Fibroblast of lung (primary cell): Measurements from ENCODE around the gene FADS6. TPM values are rescaled to one million over a fixed set of nuclear protein-coding genes. Genes with fewer than 3 reads are reported as not detected.

ENCODE experiments used
- DNase-seq, 2 donors: peaks; one replicate each; pipeline versions ENCODE4 v3.0.0 to v3.0.0-alpha.2; 2010; ENCODE audit warnings: low read depth in 2 of 2
- H2AFZ ChIP-seq: 2 replicates; pipeline ENCODE4 v1.5.1; 2012; ENCODE audit warnings: low read length, control low read depth, inconsistent platforms
- H3K27ac ChIP-seq: 2 replicates; pipeline ENCODE4 v1.5.1; 2011; ENCODE audit warnings: low read length, control low read depth; ENCODE audit not compliant: insufficient read depth
- H3K27me3 ChIP-seq: 2 replicates; pipeline ENCODE4 v1.5.1; 2011; ENCODE audit warnings: mild to moderate bottlenecking, low read length; ENCODE audit not compliant: control insufficient read depth, insufficient read depth
- H3K36me3 ChIP-seq: 2 replicates; pipeline ENCODE4 v1.5.1; 2011; ENCODE audit warnings: low read length; ENCODE audit not compliant: control insufficient read depth, insufficient read depth
- H3K4me1 ChIP-seq: 2 replicates; pipeline ENCODE4 v1.5.1; 2011; ENCODE audit warnings: low read length; ENCODE audit not compliant: control insufficient read depth, insufficient read depth; ENCODE audit errors: extremely low read depth
- H3K4me2 ChIP-seq: 2 replicates; pipeline ENCODE4 v1.5.1; 2011; ENCODE audit warnings: low read length, control low read depth; ENCODE audit not compliant: insufficient read depth; ENCODE audit errors: extremely low read depth
- H3K4me3 ChIP-seq, 4 experiments: fragments of 200-600 bp in 1 of 4; sonication (generic) in 1 of 4; replicated peaks in 1 of 4; 2 replicates each; pipeline ENCODE4 v1.5.1; 2011 to 2016; ENCODE audit warnings: low read length in 4 of 4, low read depth in 3 of 4, mild to moderate bottlenecking in 3 of 4, control low read depth in 2 of 4, inconsistent platforms in 1 of 4, mixed read lengths in 1 of 4; ENCODE audit not compliant: insufficient read depth in 1 of 4; ENCODE audit errors: control extremely low read depth in 1 of 4
- H3K79me2 ChIP-seq: 2 replicates; pipeline ENCODE4 v1.5.1; 2012; ENCODE audit warnings: mild to moderate bottlenecking, low read length, inconsistent platforms; ENCODE audit not compliant: control insufficient read depth, insufficient read depth
- H3K9ac ChIP-seq: 2 replicates; pipeline ENCODE4 v1.5.1; 2011; ENCODE audit warnings: mild to moderate bottlenecking, low read length, control low read depth; ENCODE audit not compliant: insufficient read depth
- H3K9me3 ChIP-seq: 2 replicates; pipeline ENCODE4 v1.5.1; 2012; ENCODE audit warnings: low read depth, low read length; ENCODE audit not compliant: control insufficient read depth, insufficient read depth
- H4K20me1 ChIP-seq: 2 replicates; pipeline ENCODE4 v1.5.1; 2011; ENCODE audit warnings: low read length; ENCODE audit not compliant: control insufficient read depth, insufficient read depth; ENCODE audit errors: extremely low read depth
- EZH2 ChIP-seq: IDR thresholded peaks from 2 replicates; pipeline ENCODE4 v1.5.1; 2012; ENCODE audit warnings: low read length, control low read depth, mild to moderate bottlenecking; ENCODE audit errors: missing control alignments
- polyA plus RNA-seq, 2 donors: library from polyadenylated mRNA; depleted of rRNA in 1 of 2; stranded (reverse) in 1 of 2; unstranded in 1 of 2; fragments of >200 nt; gene quantifications; 2 replicates each; pipeline ENCODE4 v1.2.1, GENCODE V29; 2011 to 2012; ENCODE audit warnings: missing spikeins in 1 of 2
- total RNA-seq: library from RNA; depleted of rRNA; stranded (reverse); fragments of >200 nt; gene quantifications from 2 replicates; pipeline ENCODE4 v1.2.1, GENCODE V29; 2014
- TF ChIP-seq, protein P1 (sequence below), 2 donors: IDR thresholded peaks in 1 of 2; conservative IDR thresholded peaks in 1 of 2; 1 replicate in 1 of 2; 2 replicates in 1 of 2; pipeline ENCODE4 v1.5.1; 2011 to 2012; ENCODE audit warnings: low read length in 2 of 2, control low read depth in 1 of 2, inconsistent platforms in 1 of 2, low read depth in 1 of 2, mild to moderate bottlenecking in 1 of 2

Gene FADS6
- total and polyA plus RNA-seq, 2 donors (not counting 1 experiment from before 2014, with no cell fraction given) = not detected

DNA sequence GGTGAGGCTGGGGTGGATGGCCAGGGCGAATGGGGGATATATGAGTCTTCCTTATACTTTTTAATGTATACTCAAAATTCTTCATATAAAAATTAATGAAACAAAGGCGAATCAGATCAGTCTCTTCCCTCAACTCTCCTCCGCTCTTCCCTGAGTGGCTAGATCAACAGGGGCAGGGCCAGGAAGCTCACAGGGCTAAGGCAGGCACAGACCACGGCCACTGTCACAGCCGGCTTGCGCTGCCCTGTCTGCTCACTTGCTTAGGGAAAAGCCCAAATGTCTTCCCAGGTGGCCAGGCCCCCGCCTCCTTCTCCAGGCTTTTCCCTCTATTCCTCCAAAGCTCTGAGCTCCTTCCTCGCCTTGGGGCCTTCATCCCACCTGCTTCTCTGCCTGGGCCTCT is 39.8 kb downstream of the FADS6 start:
- Histone ChIP-seq H3K36me3 (no peaks in the 10 kb centered on the region), H4K20me1 (no peaks in the 10 kb centered on the region), H3K27ac (no peak overlapping the region), H3K4me3 (no peak overlapping the region), H3K79me2 (no peaks in the 10 kb centered on the region), H3K4me1 (no peaks in the 10 kb centered on the region), H3K9ac (no peak overlapping the region), H3K9me3 (no peaks in the 10 kb centered on the region), H3K4me2 (no peak overlapping the region), H2AFZ (no peak overlapping the region), H3K27me3 (peaks cover 61% of the 10 kb centered on the region)
- TF ChIP-seq, protein P1, sequence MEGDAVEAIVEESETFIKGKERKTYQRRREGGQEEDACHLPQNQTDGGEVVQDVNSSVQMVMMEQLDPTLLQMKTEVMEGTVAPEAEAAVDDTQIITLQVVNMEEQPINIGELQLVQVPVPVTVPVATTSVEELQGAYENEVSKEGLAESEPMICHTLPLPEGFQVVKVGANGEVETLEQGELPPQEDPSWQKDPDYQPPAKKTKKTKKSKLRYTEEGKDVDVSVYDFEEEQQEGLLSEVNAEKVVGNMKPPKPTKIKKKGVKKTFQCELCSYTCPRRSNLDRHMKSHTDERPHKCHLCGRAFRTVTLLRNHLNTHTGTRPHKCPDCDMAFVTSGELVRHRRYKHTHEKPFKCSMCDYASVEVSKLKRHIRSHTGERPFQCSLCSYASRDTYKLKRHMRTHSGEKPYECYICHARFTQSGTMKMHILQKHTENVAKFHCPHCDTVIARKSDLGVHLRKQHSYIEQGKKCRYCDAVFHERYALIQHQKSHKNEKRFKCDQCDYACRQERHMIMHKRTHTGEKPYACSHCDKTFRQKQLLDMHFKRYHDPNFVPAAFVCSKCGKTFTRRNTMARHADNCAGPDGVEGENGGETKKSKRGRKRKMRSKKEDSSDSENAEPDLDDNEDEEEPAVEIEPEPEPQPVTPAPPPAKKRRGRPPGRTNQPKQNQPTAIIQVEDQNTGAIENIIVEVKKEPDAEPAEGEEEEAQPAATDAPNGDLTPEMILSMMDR (conservative IDR thresholded peaks at IDR 0.05 in 1 of 2, IDR thresholded peaks at IDR 0.05 in 1 of 2; ENCODE audit: low read depth in 1 of 2, low read length in 2 of 2) = no peak
- no peak for TF ChIP-seq EZH2
- no peak for DNase-seq

DNA sequence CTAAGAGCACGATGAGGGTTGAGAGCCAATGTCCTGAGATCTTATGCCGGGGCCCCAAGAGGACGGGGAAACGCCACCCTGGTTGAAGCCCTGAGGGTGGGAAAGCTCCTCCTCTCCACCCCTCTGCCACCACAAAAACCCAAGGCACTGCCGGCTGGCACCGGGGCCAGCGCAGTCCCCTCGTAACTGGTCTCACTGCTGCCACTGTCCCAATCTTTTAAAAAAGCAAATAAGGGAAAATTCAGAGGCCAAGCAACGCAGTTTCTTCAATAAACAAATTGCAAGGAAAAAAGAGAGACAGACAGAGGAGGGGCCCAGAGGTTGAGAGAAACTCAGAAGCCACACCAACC is 40.4 kb downstream of the FADS6 start:
- H3K36me3 ChIP-seq = no peaks in the 10 kb centered on the region
- H3K4me1 ChIP-seq = no peaks in the 10 kb centered on the region
- no peaks in the 10 kb centered on the region for H4K20me1 ChIP-seq
- no peak for DNase-seq
- H3K27me3 ChIP-seq = peaks cover 59% of the 10 kb centered on the region
- H3K27ac ChIP-seq = no peak overlapping the region
- no peak overlapping the region for H3K4me2 ChIP-seq
- H3K79me2 ChIP-seq = no peaks in the 10 kb centered on the region
- no peak overlapping the region for H3K4me3 ChIP-seq
- H3K9ac ChIP-seq = no peak overlapping the region
- H2AFZ ChIP-seq = no peak overlapping the region
- H3K9me3 ChIP-seq = no peaks in the 10 kb centered on the region
- peak; percentile 55 for TF ChIP-seq EZH2
- TF ChIP-seq, protein P1 (conservative IDR thresholded peaks at IDR 0.05 in 1 of 2, IDR thresholded peaks at IDR 0.05 in 1 of 2; ENCODE audit: low read depth in 1 of 2, low read length in 2 of 2) = no peak

DNA sequence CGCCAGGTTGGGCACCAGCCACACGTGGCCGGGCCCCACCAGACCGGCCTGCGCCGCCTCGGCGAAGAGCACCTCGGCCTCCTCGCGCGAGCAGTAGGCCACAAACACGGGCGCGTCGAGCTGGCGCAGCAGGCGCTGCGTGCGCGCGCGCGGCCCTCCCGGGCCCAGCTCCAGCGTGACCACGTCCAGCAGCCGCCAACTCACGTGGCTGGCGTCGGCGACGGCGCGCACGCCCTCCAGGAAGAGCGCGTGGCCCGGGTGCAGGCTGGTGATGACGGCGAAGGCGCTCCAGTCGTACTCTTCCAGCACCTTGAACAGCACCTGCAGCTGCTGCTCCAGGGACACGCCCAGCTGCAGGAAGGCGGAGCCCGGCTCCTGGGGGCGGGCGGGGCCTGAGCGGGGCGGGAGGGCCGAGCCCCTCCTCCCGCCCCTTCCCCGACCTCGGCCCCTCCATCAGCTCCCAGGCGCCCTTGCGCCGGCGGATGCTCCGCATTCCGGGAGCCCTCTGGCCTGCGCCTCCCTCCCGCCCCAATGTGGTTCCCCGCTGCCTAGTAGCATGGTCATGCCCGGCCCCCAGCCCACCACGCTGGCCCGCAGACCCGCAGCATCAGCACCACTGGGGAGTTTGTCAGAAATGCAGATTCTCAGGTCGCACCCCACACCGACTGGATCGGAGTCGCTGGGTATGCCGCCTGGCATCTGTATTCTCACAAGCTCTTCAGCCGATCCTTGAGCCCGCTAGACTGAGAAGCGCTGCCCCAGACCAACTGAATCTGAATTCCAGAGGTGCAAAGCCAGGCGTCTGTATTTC is 41.0 kb downstream of the FADS6 start:
- no peak overlapping the region for H2AFZ ChIP-seq
- peak in 1 of 2 donors; percentile 19 for DNase-seq
- no peaks in the 10 kb centered on the region for H3K4me1 ChIP-seq
- no peaks in the 10 kb centered on the region for H3K79me2 ChIP-seq
- H3K36me3 ChIP-seq = no peaks in the 10 kb centered on the region
- H4K20me1 ChIP-seq = no peaks in the 10 kb centered on the region
- H3K9me3 ChIP-seq = no peaks in the 10 kb centered on the region
- H3K4me2 ChIP-seq = no peak overlapping the region
- H3K27me3 ChIP-seq = peaks cover 54% of the 10 kb centered on the region
- TF ChIP-seq, protein P1 (conservative IDR thresholded peaks at IDR 0.05 in 1 of 2, IDR thresholded peaks at IDR 0.05 in 1 of 2; ENCODE audit: low read depth in 1 of 2, low read length in 2 of 2) = no peak
- no peak overlapping the region for H3K27ac ChIP-seq
- no peak overlapping the region for H3K4me3 ChIP-seq
- no peak overlapping the region for H3K9ac ChIP-seq
